ENCODE results near the gene FMNL1. TPM values are rescaled to one million over a fixed set of nuclear protein-coding genes. Genes with fewer than 3 reads are reported as not detected.

FMNL1 gene
- total and polyA plus RNA-seq, 7 donors = 8.9 to 35.5 (median 11.0) TPM

GRCh38 chr17:45236282-45236606 is 14.6 kb downstream of the FMNL1 start:
- no peak for TF ChIP-seq POLR2AphosphoS5 (IDR thresholded peaks at IDR 0.05)
- TF ChIP-seq POLR2A (IDR thresholded peaks at IDR 0.05) = no peak
- no peak for TF ChIP-seq CTCF (IDR thresholded peaks at IDR 0.05)
- no peak for TF ChIP-seq EP300 (IDR thresholded peaks at IDR 0.05)
- H3K4me1 ChIP-seq = peaks cover 0 to 7% (median 6%) of the 10 kb centered on the region in 4 donors
- no peak overlapping the region for H3K27ac ChIP-seq
- no peak for DNase-seq
- H3K27me3 ChIP-seq = peaks cover 10 to 43% (median 16%) of the 10 kb centered on the region in 3 donors
- 85 to 88% methylated on average over 5 of the region's 5 CpGs for WGBS, 2 donors
- intact Hi-C loops (cut with DNase I) = no loop called here
- H3K4me3 ChIP-seq = no peak overlapping the region
- H3K9me3 ChIP-seq = no peaks in the 10 kb centered on the region
- no peaks in the 10 kb centered on the region for H3K36me3 ChIP-seq

- DNase-seq = no peak
- Histone ChIP-seq H3K27me3 (peaks cover 16 to 55% (median 18%) of the 10 kb centered on the region in 3 donors), H3K4me3 (no peak overlapping the region), H3K9me3 (no peaks in the 10 kb centered on the region), H3K36me3 (no peaks in the 10 kb centered on the region), H3K4me1 (peaks cover 0 to 13% (median 12%) of the 10 kb centered on the region in 4 donors), H3K27ac (no peak overlapping the region)
- intact Hi-C loops (cut with DNase I) = no loop called here
- TF ChIP-seq POLR2AphosphoS5 (IDR thresholded peaks at IDR 0.05) (no peak), POLR2A (IDR thresholded peaks at IDR 0.05) (no peak), EP300 (IDR thresholded peaks at IDR 0.05) (no peak), CTCF (IDR thresholded peaks at IDR 0.05) (no peak)
- 87 to 97% methylated on average over 2 of the region's 2 CpGs for WGBS, 2 donors
These were observed 16.0 kb downstream of the FMNL1 start for GRCh38 chr17:45237686-45238085.

- Histone ChIP-seq H3K27me3 (peaks cover 16 to 55% (median 18%) of the 10 kb centered on the region in 3 donors), H3K9me3 (no peaks in the 10 kb centered on the region), H3K36me3 (no peaks in the 10 kb centered on the region), H3K4me3 (no peak overlapping the region), H3K4me1 (peaks cover 0 to 13% (median 12%) of the 10 kb centered on the region in 4 donors), H3K27ac (no peak overlapping the region)
- TF ChIP-seq POLR2A (IDR thresholded peaks at IDR 0.05) = no peak
- TF ChIP-seq EP300 (IDR thresholded peaks at IDR 0.05) = no peak
- no peak for TF ChIP-seq CTCF (IDR thresholded peaks at IDR 0.05)
- no peak for TF ChIP-seq POLR2AphosphoS5 (IDR thresholded peaks at IDR 0.05)
- intact Hi-C loops (cut with DNase I) = no loop called here
- WGBS, 2 donors = 94% methylated on average over 7 of the region's 7 CpGs
- no peak for DNase-seq
These were observed 16.6 kb downstream of the FMNL1 start for GRCh38 chr17:45238155-45238774.

- H3K9me3 ChIP-seq = no peaks in the 10 kb centered on the region
- no peak overlapping the region for H3K4me3 ChIP-seq
- no peak overlapping the region for H3K27ac ChIP-seq
- H3K4me1 ChIP-seq = peaks cover 0 to 13% (median 12%) of the 10 kb centered on the region in 4 donors
- intact Hi-C loops (cut with DNase I) = no loop called here
- TF ChIP-seq EP300 (IDR thresholded peaks at IDR 0.05) = no peak
- no peak for TF ChIP-seq POLR2A (IDR thresholded peaks at IDR 0.05)
- TF ChIP-seq CTCF (IDR thresholded peaks at IDR 0.05) = no peak
- TF ChIP-seq POLR2AphosphoS5 (IDR thresholded peaks at IDR 0.05) = no peak
- no peaks in the 10 kb centered on the region for H3K36me3 ChIP-seq
- no peak for DNase-seq
- peaks cover 16 to 45% (median 18%) of the 10 kb centered on the region in 3 donors for H3K27me3 ChIP-seq
- 22 to 67% methylated on average over 21 of the region's 21 CpGs for WGBS, 2 donors
These were observed 19.2 kb downstream of the FMNL1 start for GRCh38 chr17:45240905-45241327.
